ENCODE results near the gene CALM1.
A peak's percentile ranks its signal among the peaks of the same experiment; 100 is the strongest.

The CALM1 gene

DNA sequence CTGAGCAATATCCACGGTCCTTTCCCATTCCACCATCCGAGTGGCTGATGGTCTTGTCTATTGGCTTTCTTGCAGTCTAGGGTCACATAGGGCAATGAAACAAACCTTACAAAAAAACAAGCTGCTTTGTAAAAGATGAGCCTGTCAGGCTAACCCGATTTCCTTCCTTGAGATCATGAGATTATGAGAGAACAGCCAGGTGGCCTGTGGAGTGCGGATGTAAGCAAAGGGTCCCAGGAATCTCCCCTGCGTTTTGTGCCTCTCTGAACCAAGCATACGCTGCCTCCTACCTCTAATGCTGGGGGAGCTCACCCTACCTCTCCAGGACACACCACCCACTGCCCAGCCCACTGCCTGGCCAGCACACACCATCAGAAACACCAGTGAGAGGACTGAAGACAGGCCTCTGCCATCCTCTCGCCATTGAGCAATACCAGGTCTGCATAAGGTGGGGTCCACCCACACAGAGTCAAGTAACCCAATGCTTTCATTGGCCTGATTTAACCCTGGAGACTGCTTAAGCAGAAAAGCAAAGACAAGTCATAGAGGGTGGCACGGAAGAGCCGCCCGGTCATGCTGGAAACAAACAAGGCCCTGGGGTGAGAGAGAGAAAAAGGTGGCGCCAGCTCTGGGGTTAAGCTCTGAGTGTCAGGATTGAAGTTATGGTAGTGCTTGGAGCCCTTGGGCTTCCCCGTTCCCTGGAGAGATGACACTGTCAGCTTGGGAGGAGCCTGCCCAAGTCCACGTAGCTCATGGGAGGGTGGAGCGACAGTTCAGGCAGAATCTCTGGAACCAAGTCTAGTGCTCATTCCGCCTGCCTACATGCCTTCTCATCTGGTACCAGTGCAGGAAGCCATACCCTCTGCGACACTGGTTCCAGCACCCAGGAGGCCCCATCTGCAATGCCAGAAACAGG is 46.6 kb downstream of the CALM1 start:
- no peak for DNase-seq (ENCODE audit: low read depth)

DNA sequence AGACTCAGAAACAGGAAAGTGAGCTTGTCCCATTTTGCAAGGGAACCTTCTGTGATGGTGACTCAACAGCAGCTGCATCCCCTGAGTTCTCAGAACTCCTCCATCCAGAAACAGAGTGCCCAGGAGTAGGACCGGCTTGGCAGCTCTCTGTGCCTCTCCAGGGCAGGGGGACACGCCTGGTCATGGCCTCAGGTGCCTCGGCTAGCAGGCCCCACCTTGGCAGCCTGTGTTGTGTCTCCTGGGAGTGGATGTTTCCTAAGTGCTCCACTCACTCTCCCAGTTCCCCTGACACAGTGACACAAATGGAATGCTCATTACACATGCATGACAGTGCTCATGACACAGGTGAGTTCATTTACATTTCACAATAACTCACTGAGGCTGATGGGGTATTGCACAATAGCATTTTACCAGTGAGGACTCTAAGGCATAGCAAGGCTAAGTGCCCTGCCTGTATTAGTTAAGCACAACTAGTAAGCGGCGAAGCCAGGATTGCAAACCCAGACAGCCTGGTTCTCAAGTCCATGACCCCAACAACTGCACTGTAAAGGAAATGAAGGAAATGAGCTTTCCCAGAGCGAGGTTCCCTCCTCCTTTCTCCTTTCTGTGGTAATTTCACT is 47.4 kb downstream of the CALM1 start:
- DNase-seq (ENCODE audit: low read depth): no peak

DNA sequence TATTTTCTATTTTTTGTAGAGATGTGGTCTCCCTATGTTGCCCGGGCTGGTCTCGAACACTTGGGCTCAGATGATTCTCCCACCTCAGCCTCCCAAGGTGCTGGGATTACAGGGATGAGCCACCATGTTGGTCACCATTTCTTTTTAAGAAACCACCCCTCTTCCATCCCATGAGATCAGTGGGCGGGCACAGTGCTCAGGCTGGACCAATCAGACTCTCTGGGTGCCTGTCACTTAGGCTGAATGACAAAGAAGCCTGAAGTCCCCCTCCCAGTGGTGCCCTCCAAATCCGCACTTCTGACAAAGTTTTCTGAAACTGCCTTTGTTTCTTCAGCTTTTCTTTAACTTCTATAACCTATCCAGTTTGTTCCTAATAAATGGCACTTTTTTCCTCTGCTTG is 48.2 kb downstream of the CALM1 start:
- DNase-seq (ENCODE audit: low read depth): no peak

DNA sequence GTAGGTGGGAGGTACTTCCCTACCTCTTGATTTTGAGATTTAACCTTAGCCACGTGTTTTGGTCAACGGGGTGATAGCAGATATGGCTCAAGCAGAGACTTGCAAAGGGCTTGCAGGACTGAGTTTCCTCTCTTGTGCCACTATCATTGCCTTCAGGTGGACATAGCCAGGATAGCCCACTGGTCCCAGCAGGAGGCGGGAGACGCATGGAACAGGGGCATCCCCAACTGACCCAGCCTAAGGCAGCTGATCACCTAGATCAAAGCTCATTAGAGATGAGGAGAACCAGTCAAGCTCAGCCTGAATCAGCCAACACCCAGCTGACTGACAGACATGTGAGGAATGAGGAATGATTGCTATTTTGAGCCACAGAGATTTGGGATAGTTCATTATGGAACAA is 49.6 kb downstream of the CALM1 start:
- DNase-seq (ENCODE audit: low read depth): no peak

DNA sequence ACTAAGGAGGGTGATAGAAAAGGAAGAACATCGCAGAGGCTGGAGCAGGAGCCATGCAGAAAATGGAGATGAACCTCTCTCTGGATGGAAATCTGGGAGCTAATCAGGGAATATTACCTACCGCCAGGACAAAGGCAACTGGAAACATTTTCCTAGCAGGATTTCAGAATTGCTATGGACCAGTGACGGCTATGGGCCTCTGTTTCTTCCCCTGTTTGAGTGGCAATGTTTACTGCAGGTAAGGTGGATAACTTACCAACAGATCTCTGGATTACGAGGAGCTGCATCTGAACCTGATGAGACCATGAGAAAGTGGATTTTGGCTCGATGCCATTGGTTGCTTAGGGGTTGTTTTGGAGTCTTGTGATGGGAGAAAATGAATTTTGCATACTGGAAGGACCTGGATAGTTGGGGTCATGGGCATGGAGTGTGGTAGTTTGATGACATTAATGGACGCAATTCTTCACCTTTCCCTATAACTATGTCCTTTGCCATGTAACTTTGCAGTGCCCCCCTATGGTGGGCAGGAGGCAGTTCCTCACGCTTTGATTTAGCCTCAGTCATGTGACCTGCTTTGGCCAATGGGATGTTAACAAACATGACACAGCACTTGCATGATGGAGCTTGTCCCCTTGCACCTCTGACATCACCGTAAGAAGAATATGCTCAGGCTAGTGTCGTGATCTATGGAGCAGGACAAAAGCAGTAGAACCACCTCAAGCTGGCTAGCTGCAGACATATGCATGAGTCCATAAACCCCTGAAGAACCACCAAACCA is 51.1 kb downstream of the CALM1 start:
- no peak for DNase-seq (ENCODE audit: low read depth)

DNA sequence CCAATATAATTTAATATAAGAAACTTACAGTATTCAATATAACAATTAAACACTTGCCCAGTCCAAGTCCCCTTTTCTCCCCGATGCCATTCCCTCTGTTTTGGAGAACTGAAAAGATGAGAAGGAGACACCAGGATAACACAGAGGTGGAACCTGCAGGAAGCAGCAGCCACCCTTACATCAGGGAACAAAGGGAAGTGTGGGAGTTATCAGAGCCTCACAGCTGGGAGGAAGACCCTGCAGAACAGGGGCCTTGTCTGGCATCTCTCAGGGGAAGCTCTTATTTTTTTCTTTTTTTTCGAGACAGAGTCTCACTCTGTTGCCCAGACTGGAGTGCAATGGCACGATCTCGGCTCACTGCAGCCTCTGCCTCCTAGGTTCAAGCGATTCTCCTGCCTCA is 52.6 kb downstream of the CALM1 start:
- no peak for DNase-seq (ENCODE audit: low read depth)

DNA sequence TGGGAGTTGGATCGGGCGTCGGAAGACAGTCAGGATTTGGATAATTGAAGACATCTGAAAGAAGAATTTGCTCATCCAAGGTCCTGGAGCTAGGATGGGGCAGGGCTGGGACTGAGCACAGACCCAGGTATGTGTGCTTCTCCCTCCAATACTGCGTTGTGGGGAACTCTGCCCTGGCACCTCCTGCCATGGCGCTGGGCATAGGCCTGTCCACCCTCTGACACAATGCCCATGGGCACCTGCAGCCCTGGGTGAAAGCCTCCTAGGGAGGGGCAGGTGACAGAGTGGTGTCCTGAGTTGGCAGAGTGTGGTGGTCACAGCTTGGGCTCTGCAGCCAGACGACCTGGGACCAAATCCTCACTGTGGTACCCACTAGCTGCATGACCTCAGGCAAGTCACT is 53.3 kb downstream of the CALM1 start:
- no peak for DNase-seq (ENCODE audit: low read depth)

DNA sequence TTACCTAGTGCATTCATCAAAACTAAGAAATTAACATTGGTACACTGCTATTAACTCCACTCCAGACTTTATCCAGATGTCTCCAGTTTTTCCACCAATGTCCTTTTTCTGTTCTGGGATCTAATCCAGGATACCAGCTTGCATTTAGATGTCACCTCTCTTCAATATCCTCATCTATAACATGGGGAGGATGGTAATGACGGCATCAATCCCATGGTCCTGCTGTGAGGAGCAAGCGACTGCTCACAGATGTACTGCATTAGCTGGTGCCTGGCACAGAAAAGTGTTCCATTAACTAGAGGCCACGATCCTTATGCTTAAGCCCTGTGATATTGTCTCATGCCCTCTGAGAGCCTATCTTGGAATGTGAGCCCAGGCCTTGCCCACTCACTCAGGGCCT is 53.8 kb downstream of the CALM1 start:
- DNase-seq (ENCODE audit: low read depth): no peak

DNA sequence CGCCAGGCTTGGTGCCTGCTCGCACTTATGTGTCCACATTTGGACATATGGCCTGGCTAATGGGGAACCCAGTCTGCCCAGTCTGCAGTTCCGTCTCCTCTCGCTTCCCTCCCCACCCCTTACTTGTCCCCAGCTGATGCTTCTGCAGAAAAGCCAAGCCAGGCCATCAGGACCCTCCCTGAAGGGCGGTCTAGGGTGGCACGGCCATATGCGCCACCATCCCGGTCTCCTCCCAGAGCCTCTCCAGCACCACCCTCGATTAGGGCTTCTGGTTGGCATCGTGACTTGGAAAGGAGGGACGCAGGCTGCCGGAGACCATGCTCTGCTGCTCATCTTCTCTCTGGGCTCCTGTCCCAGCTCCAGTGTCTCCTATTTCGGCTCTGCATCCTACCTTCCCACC is 54.6 kb downstream of the CALM1 start:
- no peak for DNase-seq (ENCODE audit: low read depth)

DNA sequence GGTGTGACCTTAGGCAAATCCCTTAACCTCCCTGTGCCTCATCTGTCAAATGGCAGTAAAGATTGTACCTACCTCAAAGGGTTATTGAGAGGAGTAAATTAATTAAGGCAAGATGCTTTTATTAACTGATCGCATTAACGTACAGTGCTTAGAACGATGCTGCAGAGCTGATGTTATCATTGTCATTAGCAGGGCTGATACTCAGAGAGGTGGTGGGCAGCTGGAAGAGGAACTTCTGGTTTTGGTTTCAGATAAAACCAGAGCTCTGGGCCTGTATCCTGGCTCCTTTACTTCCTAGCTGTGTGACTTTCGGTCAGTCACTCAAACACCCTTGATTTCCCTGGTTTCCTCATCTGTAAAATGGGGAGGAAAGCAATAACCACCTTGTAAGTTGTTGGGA is 55.1 kb downstream of the CALM1 start:
- DNase-seq (ENCODE audit: low read depth): no peak

DNA sequence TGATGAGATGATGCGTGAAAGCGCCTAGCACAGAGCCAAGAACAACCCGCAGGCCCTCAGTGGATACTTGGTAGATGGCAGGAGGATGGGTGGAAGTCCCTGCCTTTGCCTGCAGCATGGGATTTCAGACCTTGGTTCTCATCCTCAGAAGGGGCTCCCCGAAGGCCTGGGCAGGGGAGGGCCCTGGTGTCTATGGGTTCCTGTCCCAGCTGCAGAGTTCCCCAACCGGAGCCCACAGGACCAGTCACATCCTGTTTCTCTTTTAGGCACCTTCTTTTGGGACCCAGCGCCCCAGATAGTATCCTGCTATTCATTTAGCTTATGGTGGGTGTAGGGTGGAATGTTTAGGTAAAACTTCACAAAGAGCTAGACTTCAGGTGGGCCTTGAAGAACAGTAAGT is 55.5 kb downstream of the CALM1 start:
- no peak for DNase-seq (ENCODE audit: low read depth)

DNA sequence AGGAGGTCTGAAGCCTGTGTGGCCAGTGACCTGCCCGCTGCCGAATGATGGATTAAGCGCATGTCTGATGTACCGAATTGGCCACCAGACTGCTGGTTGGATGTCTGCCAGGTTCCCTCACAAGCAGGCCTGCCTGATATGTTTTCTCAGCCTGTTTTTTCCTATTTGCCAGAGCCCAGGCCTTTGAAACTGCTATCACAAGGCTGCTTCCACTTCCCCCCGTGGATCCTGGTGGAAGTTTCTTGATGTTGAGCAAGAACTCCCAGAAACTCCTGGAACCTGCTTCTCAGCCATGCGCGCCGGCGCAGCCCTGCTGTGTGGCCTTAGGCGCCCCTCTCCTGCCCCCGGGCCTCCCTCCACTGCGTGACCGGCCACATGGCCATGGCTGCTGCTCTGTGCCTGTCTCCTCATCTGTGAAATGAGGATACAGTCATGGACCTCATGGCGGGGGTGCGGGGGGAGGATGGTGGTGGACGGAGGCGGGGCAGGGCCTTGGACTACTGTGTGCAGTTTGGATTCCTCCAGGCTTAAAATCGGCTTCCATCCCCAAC is 56.6 kb downstream of the CALM1 start:
- no peak for DNase-seq (ENCODE audit: low read depth)

DNA sequence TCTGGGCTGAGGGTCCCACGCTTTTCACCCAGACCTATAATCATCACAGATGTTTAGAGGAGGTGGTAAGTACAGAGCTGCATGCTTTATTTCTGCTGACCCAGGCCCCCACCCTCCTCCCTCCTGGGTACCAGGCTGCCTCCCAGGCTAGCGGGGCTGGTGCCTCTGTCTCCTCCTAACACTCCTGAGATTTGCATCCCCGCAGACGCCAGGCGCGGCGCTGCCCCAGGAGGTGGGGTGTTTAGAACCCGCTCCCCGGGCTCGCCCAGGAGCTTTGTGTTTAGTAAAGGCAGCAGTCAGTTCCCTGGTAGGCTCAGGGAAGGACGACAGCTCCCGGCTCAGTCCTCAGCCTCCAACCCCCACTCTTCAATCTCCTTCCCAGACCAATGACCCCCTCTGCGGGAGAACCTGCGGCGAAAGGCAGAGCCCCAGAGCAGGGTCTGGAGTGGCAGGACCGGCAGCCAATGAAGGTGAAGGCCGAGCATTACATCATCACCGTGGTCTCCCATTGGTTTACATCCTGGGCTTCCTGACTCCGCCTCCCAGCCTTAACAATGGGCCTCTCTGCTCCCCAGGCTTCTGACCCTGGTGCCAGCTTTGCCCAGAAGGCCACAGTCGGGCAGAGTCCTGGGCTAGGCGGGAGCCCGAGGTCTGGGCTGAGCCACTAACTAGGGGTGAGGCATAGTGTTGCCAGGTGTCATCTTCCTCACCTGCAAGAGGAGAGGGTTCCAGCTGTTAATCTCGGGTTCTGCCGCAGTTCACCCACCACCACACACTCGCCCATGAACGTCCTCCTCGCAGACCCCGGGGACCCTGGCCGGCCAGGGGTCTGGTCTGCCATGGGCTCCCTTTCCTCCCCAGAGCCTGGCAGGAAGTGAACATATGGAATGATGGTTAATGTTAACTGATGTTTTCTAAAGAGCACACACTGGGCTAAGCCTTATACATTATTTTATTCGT is 57.5 kb downstream of the CALM1 start:
- peak; percentile 60 for DNase-seq (ENCODE audit: low read depth)

DNA sequence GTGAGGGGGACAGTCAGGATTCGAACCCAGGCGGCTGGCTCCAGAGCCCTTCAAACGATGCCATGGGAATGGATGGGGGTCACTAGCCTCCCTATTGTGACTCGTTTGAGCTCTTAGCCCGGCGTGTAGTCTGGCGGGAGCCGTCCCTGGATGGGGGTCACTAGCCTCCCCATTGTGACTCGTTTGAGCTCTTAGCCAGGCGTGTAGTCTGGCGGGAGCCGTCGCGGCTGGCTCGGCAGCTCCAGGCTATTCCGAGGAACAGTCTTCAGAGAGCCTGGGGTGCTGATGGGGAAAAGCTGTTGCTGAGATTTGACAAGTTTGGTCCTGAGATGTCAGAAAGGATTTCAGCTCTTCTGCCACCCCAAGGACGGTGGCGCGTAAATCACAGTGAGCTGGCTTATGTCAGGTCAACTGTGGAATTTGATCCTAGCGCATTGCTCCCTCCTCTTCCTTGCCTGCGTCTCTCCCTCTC is 58.3 kb downstream of the CALM1 start:
- no peak for DNase-seq (ENCODE audit: low read depth)

DNA sequence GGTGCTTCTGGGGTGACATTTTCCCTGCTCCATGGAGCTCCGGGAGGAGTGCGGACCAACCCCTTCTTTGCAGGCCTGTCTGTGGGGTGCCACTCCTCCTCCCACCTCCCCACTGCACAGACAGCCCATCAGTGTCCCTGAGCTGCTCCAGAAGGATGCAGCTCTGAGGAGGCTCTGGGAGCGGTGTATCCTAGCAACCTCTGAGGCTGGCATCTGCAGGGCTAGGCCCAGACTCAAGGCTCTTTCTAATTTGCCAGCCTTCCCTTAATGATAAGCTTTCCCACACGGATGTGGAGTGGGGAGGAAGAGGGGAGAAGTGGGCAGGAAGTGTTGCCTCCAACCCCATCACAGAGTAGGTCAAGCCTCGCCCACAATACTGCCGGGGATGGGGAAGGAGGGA is 59.7 kb downstream of the CALM1 start:
- DNase-seq (ENCODE audit: low read depth): no peak

DNA sequence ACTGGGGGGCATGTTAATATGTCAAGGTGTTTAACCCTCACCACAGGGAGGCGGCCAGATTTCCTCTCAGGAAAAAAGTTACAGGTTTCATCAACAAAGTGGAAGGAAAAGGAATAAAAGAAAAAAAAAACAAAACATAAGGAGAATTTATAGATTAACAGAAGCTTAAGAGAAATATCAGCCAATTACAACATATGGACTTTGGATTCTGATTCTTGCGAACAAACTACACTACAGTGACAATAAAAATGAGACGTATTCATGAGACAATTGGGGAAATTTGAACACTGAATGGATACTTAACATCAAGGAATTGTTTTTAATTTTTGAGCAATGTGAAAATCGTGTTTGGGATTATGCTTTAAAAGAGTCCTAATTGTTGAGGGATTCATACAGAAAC is 60.4 kb downstream of the CALM1 start:
- DNase-seq (ENCODE audit: low read depth): no peak
